H1 (cell line): ENCODE measurements around the gene UBE2E1. TPM values are rescaled to one million over a fixed set of nuclear protein-coding genes. Genes with fewer than 3 reads are reported as not detected.

Experiments
- CTCF ChIA-PET: fragments of 300-600 bp; sonication (Branson Sonifier 250); formaldehyde crosslinking; loops from one replicate; lab custom pipeline; 2021; ENCODE audit not compliant: partially characterized antibody; lab: Charles Lee
- POLR2A ChIA-PET: fragments of 300-600 bp; sonication (Branson Sonifier 250); formaldehyde crosslinking; loops from one replicate; lab custom pipeline; 2021; ENCODE audit warnings: inconsistent platforms; ENCODE audit not compliant: partially characterized antibody; lab: Charles Lee
- DNase-seq, 2 experiments: peaks; one replicate each; pipeline versions ENCODE4 v3.0.0 to v3.0.0-alpha.2; 2010 to 2022; ENCODE audit warnings: low spot score in 2 of 2, low read depth in 1 of 2, mixed read lengths in 1 of 2
- FAIRE-seq: peaks from 2 replicates; lab custom pipeline; 2011; peaks lifted over from hg19 to GRCh38; lab: Jason Lieb, UNC
- H2AFZ ChIP-seq: 2 replicates; pipeline ENCODE4 v1.8.1; 2012; ENCODE audit warnings: low read length, inconsistent platforms
- H2AK5ac ChIP-seq: 2 replicates; pipeline ENCODE4 v1.6.1; 2013; ENCODE audit warnings: low read depth, low read length
- H2BK120ac ChIP-seq: replicated peaks from 2 replicates; pipeline ENCODE3; 2013; ENCODE audit warnings: low read depth, low read length, inconsistent platforms
- H2BK12ac ChIP-seq: 2 replicates; pipeline ENCODE4 v1.6.1; 2013; ENCODE audit warnings: low read depth, low read length
- H2BK15ac ChIP-seq: 2 replicates; pipeline ENCODE4 v1.6.1; 2013; ENCODE audit warnings: low read length
- H2BK20ac ChIP-seq: 2 replicates; pipeline ENCODE4 v1.6.1; 2013; ENCODE audit warnings: low read length
- H2BK5ac ChIP-seq: 2 replicates; pipeline ENCODE4 v1.6.1; 2013; ENCODE audit warnings: low read depth, low read length
- H3K14ac ChIP-seq: 2 replicates; pipeline ENCODE4 v1.6.1; 2013; ENCODE audit warnings: inconsistent platforms; ENCODE audit not compliant: insufficient read length
- H3K18ac ChIP-seq: 2 replicates; pipeline ENCODE4 v1.6.1; 2013; ENCODE audit warnings: low read length; ENCODE audit errors: extremely low read depth
- H3K23ac ChIP-seq: 2 replicates; pipeline ENCODE4 v1.6.1; 2013; ENCODE audit warnings: inconsistent platforms; ENCODE audit not compliant: insufficient read length
- H3K23me2 ChIP-seq: 2 replicates; pipeline ENCODE4 v1.6.1; 2013; ENCODE audit warnings: low read depth, low read length
- H3K27ac ChIP-seq: 2 replicates; pipeline ENCODE4 v1.6.1; 2011; ENCODE audit warnings: low read depth, low read length, inconsistent platforms
- H3K27me3 ChIP-seq, 4 experiments: replicated peaks in 1 of 4; 1 replicate in 1 of 4; 2 replicates in 3 of 4; pipeline versions ENCODE4 v1.6.1 to v1.8.1; 2011 to 2013; ENCODE audit warnings: low read length in 3 of 4, mild to moderate bottlenecking in 3 of 4, inconsistent platforms in 2 of 4, mixed read lengths in 2 of 4, moderate library complexity in 1 of 4; ENCODE audit not compliant: control insufficient read depth in 3 of 4, insufficient read depth in 3 of 4; ENCODE audit errors: extremely low read depth in 1 of 4
- H3K36me3 ChIP-seq, 4 experiments: 2 replicates each; pipeline versions ENCODE4 v1.6.1 to v1.8.1; 2011 to 2013; ENCODE audit warnings: mild to moderate bottlenecking in 4 of 4, low read length in 3 of 4, moderate library complexity in 2 of 4, control low read depth in 1 of 4, inconsistent platforms in 1 of 4; ENCODE audit not compliant: insufficient read depth in 4 of 4, control insufficient read depth in 2 of 4
- H3K4ac ChIP-seq: replicated peaks from 2 replicates; pipeline ENCODE3; 2013; ENCODE audit warnings: low read length, low read depth, mixed read lengths, inconsistent platforms; ENCODE audit not compliant: insufficient read length
- H3K4me1 ChIP-seq, 4 experiments: replicated peaks in 1 of 4; 1 replicate in 1 of 4; 2 replicates in 3 of 4; pipeline versions ENCODE4 v1.6.1 to v1.8.1; 2011 to 2013; ENCODE audit warnings: low read length in 3 of 4, inconsistent platforms in 2 of 4, mixed read lengths in 1 of 4; ENCODE audit not compliant: insufficient read depth in 4 of 4, control insufficient read depth in 3 of 4
- H3K4me2 ChIP-seq, 2 experiments: 2 replicates each; pipeline versions ENCODE4 v1.6.1 to v1.8.1; 2011 to 2013; ENCODE audit warnings: low read depth in 2 of 2, low read length in 2 of 2, control low read depth in 1 of 2, inconsistent platforms in 1 of 2, mild to moderate bottlenecking in 1 of 2; ENCODE audit not compliant: insufficient read depth in 1 of 2
- H3K4me3 ChIP-seq, 4 experiments: fragments of 200-600, 300-600 bp in 1 of 4; sonication (generic), shearing (Covaris generic), sonication (Bioruptor Twin) in 1 of 4; 2 replicates each; pipeline versions ENCODE4 v1.5.1 to v1.8.1; 2011 to 2016; ENCODE audit warnings: low read length in 4 of 4, low read depth in 3 of 4, control low read depth in 2 of 4, inconsistent platforms in 2 of 4, mild to moderate bottlenecking in 2 of 4, mixed read lengths in 1 of 4, moderate library complexity in 1 of 4; ENCODE audit not compliant: insufficient read depth in 2 of 4; ENCODE audit errors: extremely low read depth in 1 of 4
- H3K56ac ChIP-seq: replicated peaks from 2 replicates; pipeline ENCODE3; 2013; ENCODE audit warnings: low read depth, mild to moderate bottlenecking, mixed read lengths, low read length, inconsistent platforms; ENCODE audit not compliant: insufficient read length
- H3K79me1 ChIP-seq: 2 replicates; pipeline ENCODE4 v1.6.1; 2013; ENCODE audit warnings: low read depth, low read length, control low read depth
- H3K79me2 ChIP-seq, 2 experiments: 2 replicates each; pipeline versions ENCODE4 v1.6.1 to v1.8.1; 2012 to 2013; ENCODE audit warnings: low read length in 2 of 2, mild to moderate bottlenecking in 2 of 2, inconsistent platforms in 1 of 2; ENCODE audit not compliant: insufficient read depth in 2 of 2, control insufficient read depth in 1 of 2
- H3K9ac ChIP-seq, 4 experiments: replicated peaks in 1 of 4; 1 replicate in 1 of 4; 2 replicates in 3 of 4; pipeline versions ENCODE4 v1.6.1 to v1.8.1; 2011 to 2013; ENCODE audit warnings: low read depth in 3 of 4, low read length in 3 of 4, control low read depth in 2 of 4, mild to moderate bottlenecking in 2 of 4, moderate library complexity in 2 of 4, inconsistent platforms in 1 of 4; ENCODE audit errors: extremely low read depth in 1 of 4
- H3K9me3 ChIP-seq, 2 experiments: 2 replicates each; pipeline versions ENCODE4 v1.6.1 to v1.8.1; 2012 to 2013; ENCODE audit warnings: mild to moderate bottlenecking in 2 of 2, moderate library complexity in 2 of 2, control low read depth in 1 of 2, inconsistent platforms in 1 of 2, low read depth in 1 of 2, low read length in 1 of 2, mixed read lengths in 1 of 2; ENCODE audit not compliant: insufficient read depth in 2 of 2
- H4K20me1 ChIP-seq, 2 experiments: replicated peaks in 1 of 2; 2 replicates each; pipeline versions ENCODE3 to v1.8.1; 2011 to 2013; ENCODE audit warnings: inconsistent platforms in 2 of 2, low read length in 2 of 2, mild to moderate bottlenecking in 1 of 2; ENCODE audit not compliant: insufficient read depth in 2 of 2, control insufficient read depth in 1 of 2
- H4K5ac ChIP-seq: 2 replicates; pipeline ENCODE4 v1.6.1; 2013; ENCODE audit warnings: low read length, low read depth, mixed read lengths, inconsistent platforms; ENCODE audit not compliant: insufficient read length
- H4K8ac ChIP-seq: 2 replicates; pipeline ENCODE4 v1.8.0; 2013; ENCODE audit warnings: mild to moderate bottlenecking, moderate library complexity, low read length, inconsistent platforms; ENCODE audit not compliant: insufficient read depth; ENCODE audit errors: extremely low read depth
- H4K91ac ChIP-seq: replicated peaks from 2 replicates; pipeline ENCODE3; 2013; ENCODE audit warnings: low read length, mixed read lengths, inconsistent platforms; ENCODE audit not compliant: insufficient read length
- BCL11A ChIP-seq, 2 experiments: IDR thresholded peaks; one replicate each; pipeline ENCODE4 v1.6.1; 2011; ENCODE audit warnings: low read depth in 2 of 2, low read length in 2 of 2, mild to moderate bottlenecking in 2 of 2
- CHD1 ChIP-seq: IDR thresholded peaks from 2 replicates; pipeline ENCODE4 v1.6.1; 2012; ENCODE audit warnings: low read depth, low read length, improper control_type of control experiment
- EP300 ChIP-seq, 2 experiments: IDR thresholded peaks; 1 replicate in 1 of 2; 2 replicates in 1 of 2; pipeline ENCODE4 v1.6.1; 2011 to 2012; ENCODE audit warnings: low read depth in 2 of 2, low read length in 2 of 2, mild to moderate bottlenecking in 2 of 2, borderline replicate concordance in 1 of 2, inconsistent platforms in 1 of 2, moderate library complexity in 1 of 2
- FOSL1 ChIP-seq: IDR thresholded peaks from 2 replicates; pipeline ENCODE4 v1.6.1; 2011; ENCODE audit warnings: mild to moderate bottlenecking, low read depth, low read length, moderate library complexity; ENCODE audit not compliant: insufficient read depth
- NANOG ChIP-seq: IDR thresholded peaks from 2 replicates; pipeline ENCODE4 v1.6.1; 2011; ENCODE audit warnings: low read length, low read depth, mild to moderate bottlenecking, inconsistent platforms; ENCODE audit not compliant: insufficient read depth, poor library complexity, severe bottlenecking
- SP1 ChIP-seq: IDR thresholded peaks from 2 replicates; pipeline ENCODE4 v1.6.1; 2011; ENCODE audit warnings: low read depth, low read length
- WGBS, 2 experiments: shearing (Covaris generic) in 1 of 2; methylation state at CpG; one replicate each; pipeline versions ENCODE4 v1.1.6 to v1.1.7; 2013 to 2015; ENCODE audit warnings: low lambda C conversion rate in 2 of 2, mixed read lengths in 2 of 2, inconsistent platforms in 1 of 2, low coverage in 1 of 2, missing lambda C conversion rate in 1 of 2; ENCODE audit not compliant: insufficient replicate concordance in 2 of 2, insufficient coverage in 1 of 2, insufficient read length in 1 of 2; ENCODE audit errors: extremely low coverage in 1 of 2, missing lambda C conversion rate in 1 of 2; 5-methylcytosine and 5-hydroxymethylcytosine counted together
- polyA plus RNA-seq, 7 experiments: library from polyadenylated mRNA; depleted of rRNA in 3 of 7; stranded (reverse) in 5 of 7; unstranded in 2 of 7; fragments of >200 nt in 5 of 7; fragments of 200-250 nt in 2 of 7; gene quantifications; 1 replicate in 5 of 7; 2 replicates in 1 of 7; 4 replicates in 1 of 7; pipeline versions ENCODE4 v1.2.1 to v1.2.3, GENCODE V29; 2011 to 2013; ENCODE audit warnings: missing spikeins in 2 of 7, mixed read lengths in 2 of 7
- total RNA-seq: library from RNA; stranded (reverse); fragmentation: NEBNext Ultra II Directional; extraction: Animal tissue kit (Norgen Biotek cat#: 25700); gene quantifications from 2 replicates; pipeline ENCODE4 v1.2.1, GENCODE V29; 2021
- TF ChIP-seq, protein P1 (sequence below): IDR thresholded peaks from 2 replicates; pipeline ENCODE4 v1.6.1; 2012; ENCODE audit warnings: inconsistent platforms

The UBE2E1 gene
- total and polyA plus RNA-seq, 2 of the 8 experiments (the other 6 are each of a cell fraction or from before 2014, with no cell fraction given), result 109 to 141 TPM

GRCh38 chr3:23762214-23762613 lies 43.5 kb upstream of the UBE2E1 start:
- Histone ChIP-seq H3K9me3 (no peaks in the 10 kb centered on the region), H3K18ac (no peak overlapping the region), H2BK20ac (0 out of 2 replicates have a peak overlapping the region, but pooled peaks have one; percentile 22), H2BK120ac (no peak overlapping the region), H3K27ac (no peak overlapping the region), H3K4me1 (peaks cover 6 to 23% (median 18%) of the 10 kb centered on the region in 4 experiments; a peak in 6 of 7 replicates), H3K79me1 (no peaks in the 10 kb centered on the region), H3K23ac (no peak overlapping the region), H2BK12ac (peak overlapping the region; percentile 40; the same call in 1 of the 2 replicates), H4K5ac (no peak overlapping the region), H3K27me3 (no peaks in the 10 kb centered on the region; a peak in 1 of 7 replicates), H3K79me2 (no peaks in the 10 kb centered on the region), H4K20me1 (no peaks in the 10 kb centered on the region), H3K4me3 (no peak overlapping the region), H3K9ac (no peak overlapping the region), H3K56ac (no peak overlapping the region), H3K4me2 (no peak overlapping the region), H3K36me3 (no peaks in the 10 kb centered on the region), H3K23me2 (no peaks in the 10 kb centered on the region), H2AK5ac (no peak overlapping the region), H2AFZ (no peak overlapping the region), H4K8ac (no peak overlapping the region), H2BK5ac (no peak overlapping the region), H4K91ac (no peak overlapping the region), H3K14ac (no peak overlapping the region), H3K4ac (no peak overlapping the region), H2BK15ac (no peak overlapping the region)
- FAIRE-seq (no peak), DNase-seq (no peak)
- no peak for TF ChIP-seq EP300 (IDR thresholded peaks at IDR 0.05; ENCODE audit: borderline replicate concordance in 1 of 2, low read depth in 2 of 2, low read length in 2 of 2)
- TF ChIP-seq FOSL1, result no peak
- TF ChIP-seq CHD1, result no peak
- no peak for TF ChIP-seq BCL11A (IDR thresholded peaks at IDR 0.05; ENCODE audit: low read depth in 2 of 2, low read length in 2 of 2)
- no peak for TF ChIP-seq SP1
- TF ChIP-seq, protein P1, sequence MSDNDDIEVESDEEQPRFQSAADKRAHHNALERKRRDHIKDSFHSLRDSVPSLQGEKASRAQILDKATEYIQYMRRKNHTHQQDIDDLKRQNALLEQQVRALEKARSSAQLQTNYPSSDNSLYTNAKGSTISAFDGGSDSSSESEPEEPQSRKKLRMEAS, result no peak
- TF ChIP-seq NANOG, result no peak
- 91% methylated on average over 7 of the region's 7 CpGs; no CpG with 5 or more reads in 1 of the 2 experiments for WGBS, 2 experiments
- CTCF ChIA-PET, result interaction anchor here (0.7 to 3.0 kb wide), 11 partner anchors 10 to 144 kb away, joined by 3 to 21 read pairs (median 3); no protein-coding TSS in a partner anchor
- POLR2A ChIA-PET, result interaction anchor here (1.4 kb wide), 1 partner anchor 46 kb away, joined by 4 read pairs; no protein-coding TSS in a partner anchor
